Measurements from ENCODE around the gene NR4A2.

GRCh38 chr2:156356014-156356754 lies 23.7 kb upstream of the NR4A2 start:
- TF ChIP-seq CTCF (IDR thresholded peaks at IDR 0.05) (no peak), ZFX (IDR thresholded peaks at IDR 0.05; ENCODE audit: borderline replicate concordance) (no peak)
